ENCODE results near the gene RGS18. TPM values are rescaled to one million over a fixed set of nuclear protein-coding genes. Genes with fewer than 3 reads are reported as not detected.

Gene RGS18
- total and polyA plus RNA-seq, 3 experiments from 2014 or later: 0.15 to 1.6 (median 0.42) TPM

DNA sequence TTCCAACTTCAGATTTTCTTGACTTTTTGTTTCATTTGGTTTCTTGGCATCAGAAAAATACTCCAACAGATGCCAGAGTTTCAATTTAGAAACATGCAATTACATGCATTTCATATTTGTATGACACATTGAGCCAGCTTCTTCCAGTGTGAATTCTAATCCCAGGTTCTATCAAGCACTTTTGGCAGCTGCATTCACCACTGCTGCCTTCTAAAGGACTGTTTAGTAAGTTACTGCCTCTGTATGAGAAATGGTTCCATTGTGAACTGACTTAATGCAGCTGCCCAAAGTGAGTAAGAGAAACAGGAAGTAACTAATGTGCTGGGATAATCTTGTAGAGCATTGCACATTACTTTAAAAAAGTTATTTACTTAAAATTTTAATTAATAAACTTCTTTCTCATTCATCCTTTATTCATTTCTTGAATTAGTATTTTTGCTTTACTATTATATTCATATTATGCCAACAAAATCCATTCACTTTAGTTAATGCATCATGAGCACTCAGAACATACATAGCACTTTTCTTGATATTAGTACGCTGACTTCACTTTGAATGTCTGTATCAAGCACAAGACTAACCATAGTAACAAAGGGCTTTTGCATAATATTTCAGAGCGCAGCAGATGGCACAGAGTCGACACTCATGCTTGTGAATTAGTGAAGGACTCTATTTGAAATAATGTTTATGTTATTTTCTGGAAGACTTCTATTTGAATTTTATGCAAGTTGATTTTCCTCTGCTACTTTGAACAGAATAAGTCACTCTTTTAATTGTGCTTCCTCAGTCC, 9.8 kb downstream of the RGS18 start:
- Mint-ChIP-seq H3K9me3 (peaks cover 0 to 14% (median 9%) of the 10 kb centered on the region in 5 donors), H3K27ac (peak overlapping the region in 1 of 8 donors; percentile 6), H3K36me3 (no peaks in the 10 kb centered on the region), H3K27me3 (no peaks in the 10 kb centered on the region), H3K4me3 (no peak overlapping the region), H3K4me1 (peaks cover 0 to 3% (median 0%) of the 10 kb centered on the region in 3 donors)
- no peaks in the 10 kb centered on the region for H3K36me3 ChIP-seq (ENCODE audit: insufficient read depth, low read length)
- no peaks in the 10 kb centered on the region for H3K9me3 ChIP-seq (ENCODE audit: low read length)
- POLR2A ChIA-PET: no interaction called here
- H3K27me3 ChIP-seq (ENCODE audit: insufficient read depth, low read length, poor library complexity, severe bottlenecking): no peaks in the 10 kb centered on the region
- H3K27ac ChIP-seq (ENCODE audit: low read depth, low read length): no peak overlapping the region
- no peak for DNase-seq
- H3K4me1 ChIP-seq (ENCODE audit: insufficient read depth, low read length): no peaks in the 10 kb centered on the region
- no peak overlapping the region for H3K4me3 ChIP-seq (ENCODE audit: low read length)
- CTCF ChIA-PET: no interaction called here

DNA sequence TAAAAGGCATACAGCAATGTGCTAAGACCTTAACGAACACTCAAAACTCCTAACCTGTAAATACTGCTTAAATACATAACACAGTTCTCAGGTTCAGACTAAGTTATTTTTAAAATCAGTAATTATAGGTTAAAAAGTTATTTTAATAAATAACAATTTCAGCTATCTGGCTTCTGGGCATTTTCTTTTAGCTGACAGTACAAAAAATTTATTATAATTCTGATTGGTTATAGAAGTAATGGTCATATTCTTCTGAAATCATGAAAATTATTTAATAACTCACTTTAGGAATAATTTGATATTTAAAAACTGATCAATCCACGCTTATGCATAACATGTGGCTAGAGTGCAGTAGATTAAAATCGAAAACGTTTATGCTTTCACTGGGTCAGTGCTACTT, 10.7 kb downstream of the RGS18 start:
- Mint-ChIP-seq H3K27ac (peak overlapping the region in 1 of 8 donors; percentile 85), H3K9me3 (peaks cover 0 to 20% (median 9%) of the 10 kb centered on the region in 5 donors), H3K36me3 (no peaks in the 10 kb centered on the region), H3K4me3 (no peak overlapping the region), H3K27me3 (no peaks in the 10 kb centered on the region), H3K4me1 (peaks cover 0 to 3% (median 0%) of the 10 kb centered on the region in 3 donors)
- no peaks in the 10 kb centered on the region for H3K9me3 ChIP-seq (ENCODE audit: low read length)
- no peaks in the 10 kb centered on the region for H3K27me3 ChIP-seq (ENCODE audit: insufficient read depth, low read length, poor library complexity, severe bottlenecking)
- no peak overlapping the region for H3K27ac ChIP-seq (ENCODE audit: low read depth, low read length)
- no peak for DNase-seq
- ChIA-PET POLR2A (no interaction called here), CTCF (no interaction called here)
- no peaks in the 10 kb centered on the region for H3K36me3 ChIP-seq (ENCODE audit: insufficient read depth, low read length)
- H3K4me1 ChIP-seq (ENCODE audit: insufficient read depth, low read length): no peaks in the 10 kb centered on the region
- H3K4me3 ChIP-seq (ENCODE audit: low read length): no peak overlapping the region

DNA sequence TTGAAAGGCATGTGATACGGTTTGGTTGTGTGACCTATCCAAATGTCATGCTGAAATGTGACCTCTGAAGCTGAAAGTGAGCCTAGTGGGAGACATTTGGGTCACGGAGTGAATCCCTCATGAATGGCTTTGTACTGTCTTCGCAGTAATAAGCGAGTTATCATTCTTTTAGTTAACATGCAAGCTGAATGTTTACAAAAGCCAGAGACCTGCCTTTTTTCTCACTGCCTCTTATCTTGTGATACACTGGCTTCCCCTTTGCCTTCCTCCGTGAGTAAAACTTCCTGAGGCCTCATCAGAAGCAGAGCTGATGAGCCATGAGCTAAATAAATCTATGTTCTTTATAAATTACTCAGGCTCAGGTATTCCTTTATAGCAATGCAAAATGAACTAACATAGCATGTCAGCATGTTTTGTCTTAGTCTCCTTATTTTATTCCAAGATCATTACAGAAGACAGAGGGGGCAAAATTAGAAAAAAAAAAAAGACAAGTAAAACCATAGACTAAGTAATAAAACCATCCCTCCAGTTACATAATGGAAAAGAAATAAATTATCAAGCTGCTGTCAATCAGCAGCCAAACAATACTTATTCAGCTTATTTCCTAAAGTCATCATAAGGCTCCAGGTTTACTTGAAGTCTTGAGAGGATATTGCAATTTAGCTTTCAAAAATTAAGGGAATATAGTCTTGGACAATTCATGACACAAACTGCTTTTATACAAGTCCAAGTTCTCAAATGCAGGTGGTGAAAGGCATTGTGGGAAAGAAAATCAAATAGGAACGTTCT, 12.1 kb downstream of the RGS18 start:
- ChIA-PET CTCF (no interaction called here), POLR2A (no interaction called here)
- H3K27ac Mint-ChIP-seq: peak overlapping the region in 2 of 8 donors; percentile 71 to 85
- no peak overlapping the region for H3K4me3 Mint-ChIP-seq
- no peaks in the 10 kb centered on the region for H3K27me3 Mint-ChIP-seq
- H3K36me3 Mint-ChIP-seq: no peaks in the 10 kb centered on the region
- no peaks in the 10 kb centered on the region for H3K36me3 ChIP-seq (ENCODE audit: insufficient read depth, low read length)
- DNase-seq: no peak
- H3K4me1 Mint-ChIP-seq: peaks cover 0 to 3% (median 0%) of the 10 kb centered on the region in 3 donors
- H3K27me3 ChIP-seq (ENCODE audit: insufficient read depth, low read length, poor library complexity, severe bottlenecking): no peaks in the 10 kb centered on the region
- no peaks in the 10 kb centered on the region for H3K9me3 ChIP-seq (ENCODE audit: low read length)
- H3K27ac ChIP-seq (ENCODE audit: low read depth, low read length): no peak overlapping the region
- H3K4me1 ChIP-seq (ENCODE audit: insufficient read depth, low read length): no peaks in the 10 kb centered on the region
- no peak overlapping the region for H3K4me3 ChIP-seq (ENCODE audit: low read length)
- H3K9me3 Mint-ChIP-seq: peaks cover 0 to 23% (median 5%) of the 10 kb centered on the region in 5 donors

DNA sequence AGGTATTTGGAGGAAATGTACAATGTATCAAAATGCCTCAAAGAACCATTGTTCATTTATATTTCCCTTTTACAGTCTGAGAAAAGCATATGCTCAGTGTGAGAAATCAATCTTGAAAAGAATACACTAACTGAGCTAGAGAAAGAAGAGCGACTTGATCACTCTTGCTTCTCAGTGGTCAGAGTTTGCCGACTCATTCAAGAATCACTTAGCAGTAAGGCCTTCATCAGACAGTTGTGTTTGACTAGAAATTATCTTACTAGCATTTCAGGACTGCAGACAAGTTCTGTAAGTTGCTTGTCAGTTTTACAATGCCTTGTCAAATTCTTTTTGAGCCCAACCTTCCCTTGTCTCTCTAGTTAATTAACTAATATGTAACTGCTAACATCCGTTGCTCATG, 12.9 kb downstream of the RGS18 start:
- POLR2A ChIA-PET: no interaction called here
- Histone ChIP-seq H3K27me3 (ENCODE audit: insufficient read depth, low read length, poor library complexity, severe bottlenecking) (no peaks in the 10 kb centered on the region), H3K9me3 (ENCODE audit: low read length) (no peaks in the 10 kb centered on the region), H3K4me1 (ENCODE audit: insufficient read depth, low read length) (no peaks in the 10 kb centered on the region), H3K4me3 (ENCODE audit: low read length) (no peak overlapping the region), H3K36me3 (ENCODE audit: insufficient read depth, low read length) (no peaks in the 10 kb centered on the region), H3K27ac (ENCODE audit: low read depth, low read length) (no peak overlapping the region)
- no peak for DNase-seq
- CTCF ChIA-PET: no interaction called here
- Mint-ChIP-seq H3K27ac (peak overlapping the region in 1 of 8 donors; percentile 66), H3K27me3 (no peaks in the 10 kb centered on the region), H3K9me3 (peaks cover 0 to 19% (median 6%) of the 10 kb centered on the region in 5 donors), H3K36me3 (no peaks in the 10 kb centered on the region), H3K4me1 (peaks cover 0 to 3% (median 0%) of the 10 kb centered on the region in 3 donors), H3K4me3 (no peak overlapping the region)

- CTCF ChIA-PET: no interaction called here
- no peak overlapping the region for H3K27ac ChIP-seq (ENCODE audit: low read depth, low read length)
- no peaks in the 10 kb centered on the region for H3K4me1 ChIP-seq (ENCODE audit: insufficient read depth, low read length)
- H3K27me3 ChIP-seq (ENCODE audit: insufficient read depth, low read length, poor library complexity, severe bottlenecking): no peaks in the 10 kb centered on the region
- no peaks in the 10 kb centered on the region for H3K27me3 Mint-ChIP-seq
- H3K4me1 Mint-ChIP-seq: peaks cover 0 to 3% (median 0%) of the 10 kb centered on the region in 3 donors
- H3K4me3 ChIP-seq (ENCODE audit: low read length): no peak overlapping the region
- no peak overlapping the region for H3K4me3 Mint-ChIP-seq
- H3K9me3 Mint-ChIP-seq: peaks cover 1 to 27% (median 7%) of the 10 kb centered on the region in 5 donors
- DNase-seq: no peak
- H3K27ac Mint-ChIP-seq: no peak overlapping the region
- no peaks in the 10 kb centered on the region for H3K36me3 Mint-ChIP-seq
- POLR2A ChIA-PET: no interaction called here
- no peaks in the 10 kb centered on the region for H3K36me3 ChIP-seq (ENCODE audit: insufficient read depth, low read length)
- no peaks in the 10 kb centered on the region for H3K9me3 ChIP-seq (ENCODE audit: low read length)
These were observed 17.7 kb downstream of the RGS18 start for GRCh38 chr1:192175971-192176370.

- no peak overlapping the region for H3K4me3 ChIP-seq (ENCODE audit: low read length)
- H3K4me3 Mint-ChIP-seq: no peak overlapping the region
- no peaks in the 10 kb centered on the region for H3K9me3 ChIP-seq (ENCODE audit: low read length)
- H3K36me3 Mint-ChIP-seq: no peaks in the 10 kb centered on the region
- H3K27ac ChIP-seq (ENCODE audit: low read depth, low read length): no peak overlapping the region
- no peaks in the 10 kb centered on the region for H3K27me3 ChIP-seq (ENCODE audit: insufficient read depth, low read length, poor library complexity, severe bottlenecking)
- ChIA-PET POLR2A (no interaction called here), CTCF (no interaction called here)
- no peaks in the 10 kb centered on the region for H3K27me3 Mint-ChIP-seq
- peaks cover 0 to 4% (median 2%) of the 10 kb centered on the region in 5 donors for H3K9me3 Mint-ChIP-seq
- H3K4me1 Mint-ChIP-seq: no peaks in the 10 kb centered on the region
- no peaks in the 10 kb centered on the region for H3K36me3 ChIP-seq (ENCODE audit: insufficient read depth, low read length)
- DNase-seq: no peak
- no peak overlapping the region for H3K27ac Mint-ChIP-seq
- H3K4me1 ChIP-seq (ENCODE audit: insufficient read depth, low read length): no peaks in the 10 kb centered on the region
These were observed 25.5 kb downstream of the RGS18 start for GRCh38 chr1:192183788-192184187.

DNA sequence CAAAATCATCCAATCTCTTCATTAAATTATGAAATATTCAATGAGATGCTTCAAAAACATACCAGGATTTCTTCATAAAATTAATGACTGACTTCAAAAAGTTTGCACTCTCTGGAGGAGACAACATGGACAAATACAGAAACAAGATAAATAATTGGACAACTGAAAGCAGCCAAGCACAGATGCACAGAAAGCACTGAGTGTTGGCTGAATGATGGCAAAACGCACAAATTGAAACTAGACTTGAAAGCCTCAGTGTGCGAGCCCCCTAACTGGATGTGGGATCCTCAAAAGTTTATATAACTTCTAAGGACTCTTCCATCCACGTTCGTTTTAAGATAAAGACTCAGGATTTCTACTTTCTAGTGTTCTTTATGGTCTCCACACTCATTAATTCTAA, 27.9 kb downstream of the RGS18 start:
- CTCF ChIA-PET: no interaction called here
- peaks cover 0 to 5% (median 3%) of the 10 kb centered on the region in 5 donors for H3K9me3 Mint-ChIP-seq

GRCh38 chr1:192190066-192190465, 31.8 kb downstream of the RGS18 start:
- no peak for DNase-seq
- Mint-ChIP-seq H3K27me3 (no peaks in the 10 kb centered on the region), H3K4me1 (no peaks in the 10 kb centered on the region), H3K36me3 (no peaks in the 10 kb centered on the region), H3K9me3 (peaks cover 0 to 5% (median under 1%) of the 10 kb centered on the region in 5 donors), H3K4me3 (no peak overlapping the region), H3K27ac (no peak overlapping the region)
- Histone ChIP-seq H3K27ac (ENCODE audit: low read depth, low read length) (no peak overlapping the region), H3K27me3 (ENCODE audit: insufficient read depth, low read length, poor library complexity, severe bottlenecking) (no peaks in the 10 kb centered on the region), H3K36me3 (ENCODE audit: insufficient read depth, low read length) (no peaks in the 10 kb centered on the region), H3K4me1 (ENCODE audit: insufficient read depth, low read length) (no peaks in the 10 kb centered on the region), H3K4me3 (ENCODE audit: low read length) (no peak overlapping the region), H3K9me3 (ENCODE audit: low read length) (no peaks in the 10 kb centered on the region)
- CTCF ChIA-PET: no interaction called here
- POLR2A ChIA-PET: no interaction called here

More for the DNA sequence above, 27.9 kb downstream of the RGS18 start:
- no peaks in the 10 kb centered on the region for H3K4me1 ChIP-seq (ENCODE audit: insufficient read depth, low read length)
- Mint-ChIP-seq H3K27ac (no peak overlapping the region), H3K4me3 (no peak overlapping the region), H3K27me3 (no peaks in the 10 kb centered on the region), H3K36me3 (no peaks in the 10 kb centered on the region), H3K4me1 (no peaks in the 10 kb centered on the region)
- POLR2A ChIA-PET: no interaction called here
- no peak overlapping the region for H3K4me3 ChIP-seq (ENCODE audit: low read length)
- no peak for DNase-seq
- no peaks in the 10 kb centered on the region for H3K27me3 ChIP-seq (ENCODE audit: insufficient read depth, low read length, poor library complexity, severe bottlenecking)
- no peaks in the 10 kb centered on the region for H3K9me3 ChIP-seq (ENCODE audit: low read length)
- H3K36me3 ChIP-seq (ENCODE audit: insufficient read depth, low read length): no peaks in the 10 kb centered on the region
- no peak overlapping the region for H3K27ac ChIP-seq (ENCODE audit: low read depth, low read length)
